GM15510 (cell line): ENCODE data around the gene FGFBP2.

Source experiments
- POLR2A ChIP-seq: IDR thresholded peaks from 3 replicates; pipeline ENCODE4 v1.6.1; 2011; ENCODE audit warnings: borderline replicate concordance; ENCODE audit not compliant: insufficient read length; ENCODE audit errors: extremely low read depth

The FGFBP2 gene

GRCh38 chr4:15948826-15949225, 14.1 kb downstream of the FGFBP2 start:
- no peak for TF ChIP-seq POLR2A

- TF ChIP-seq POLR2A: no peak
These were observed 15.3 kb downstream of the FGFBP2 start for GRCh38 chr4:15947684-15948083.

- no peak for TF ChIP-seq POLR2A
These were observed 17.5 kb downstream of the FGFBP2 start for GRCh38 chr4:15945516-15945915.

- no peak for TF ChIP-seq POLR2A
These were observed 18.1 kb downstream of the FGFBP2 start for GRCh38 chr4:15944895-15945294.

GRCh38 chr4:15942283-15942682, 20.7 kb downstream of the FGFBP2 start:
- no peak for TF ChIP-seq POLR2A

GRCh38 chr4:15938640-15939039, 24.3 kb downstream of the FGFBP2 start, which contains the start of gene FGFBP1:
FGFBP1 (minus strand) TSS chr4:15938740; CDS start chr4:15936632, 2,108 bp downstream.
- TF ChIP-seq POLR2A: no peak

- TF ChIP-seq POLR2A: no peak
These were observed 24.8 kb downstream of the FGFBP2 start for GRCh38 chr4:15938182-15938581.

- no peak for TF ChIP-seq POLR2A
These were observed 26.5 kb downstream of the FGFBP2 start for GRCh38 chr4:15936495-15936894.

GRCh38 chr4:15935504-15936402, 27.2 kb downstream of the FGFBP2 start:
- no peak for TF ChIP-seq POLR2A

- no peak for TF ChIP-seq POLR2A
These were observed 28.7 kb downstream of the FGFBP2 start for GRCh38 chr4:15934259-15934658.

GRCh38 chr4:15931451-15932210, 31.3 kb downstream of the FGFBP2 start:
- no peak for TF ChIP-seq POLR2A

- no peak for TF ChIP-seq POLR2A
These were observed 32.7 kb downstream of the FGFBP2 start for GRCh38 chr4:15930314-15930713.

- no peak for TF ChIP-seq POLR2A
These were observed 33.4 kb downstream of the FGFBP2 start for GRCh38 chr4:15929540-15929939.

GRCh38 chr4:15928883-15929282, 34.1 kb downstream of the FGFBP2 start:
- no peak for TF ChIP-seq POLR2A

- TF ChIP-seq POLR2A: no peak
These were observed 36.5 kb downstream of the FGFBP2 start for GRCh38 chr4:15926486-15926885.
